ENCODE measurements around the gene DUSP28. TPM values are rescaled to one million over a fixed set of nuclear protein-coding genes. Genes with fewer than 3 reads are reported as not detected.
A peak's percentile ranks its signal among the peaks of the same experiment; 100 is the strongest.
"Not testable (repeated sequence)": the region's sequence is repeated elsewhere in the genome, so short reads cannot be mapped to it uniquely, and the experiment has no call there.

Gene DUSP28
- total and polyA plus RNA-seq, 9 donors = 2.7 to 9.9 (median 4.3) TPM

DNA sequence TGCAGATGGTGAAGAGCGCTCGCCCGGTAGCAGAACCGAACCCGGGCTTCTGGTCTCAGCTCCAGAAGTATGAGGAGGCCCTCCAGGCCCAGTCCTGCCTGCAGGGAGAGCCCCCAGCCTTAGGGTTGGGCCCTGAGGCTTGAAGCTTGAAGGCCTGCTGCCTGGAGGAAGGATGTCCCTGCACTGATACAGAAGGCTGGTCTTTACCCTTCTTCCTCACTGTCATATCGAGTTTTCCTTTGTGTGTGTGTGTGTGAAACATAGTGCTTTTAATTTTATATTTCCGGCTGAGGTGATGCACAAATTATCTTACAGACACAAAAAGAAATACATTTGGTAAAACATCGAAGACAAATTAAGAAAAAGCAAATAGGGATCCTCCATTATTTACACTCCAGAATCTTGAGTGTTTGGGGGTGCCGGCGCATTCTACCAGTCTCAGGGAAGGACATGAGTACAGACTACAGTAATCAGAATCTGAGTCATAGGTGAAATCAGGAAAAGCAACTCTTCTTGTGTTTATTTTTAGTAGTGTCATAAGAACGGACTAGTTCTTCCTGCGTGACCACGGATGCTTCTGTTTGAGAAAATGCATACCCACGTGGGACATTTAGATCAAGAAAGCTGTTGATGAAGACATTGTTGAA is 1.3 kb downstream of the DUSP28 start:
- no peak for TF ChIP-seq POLR2A (IDR thresholded peaks at IDR 0.05)
- TF ChIP-seq, protein P1, sequence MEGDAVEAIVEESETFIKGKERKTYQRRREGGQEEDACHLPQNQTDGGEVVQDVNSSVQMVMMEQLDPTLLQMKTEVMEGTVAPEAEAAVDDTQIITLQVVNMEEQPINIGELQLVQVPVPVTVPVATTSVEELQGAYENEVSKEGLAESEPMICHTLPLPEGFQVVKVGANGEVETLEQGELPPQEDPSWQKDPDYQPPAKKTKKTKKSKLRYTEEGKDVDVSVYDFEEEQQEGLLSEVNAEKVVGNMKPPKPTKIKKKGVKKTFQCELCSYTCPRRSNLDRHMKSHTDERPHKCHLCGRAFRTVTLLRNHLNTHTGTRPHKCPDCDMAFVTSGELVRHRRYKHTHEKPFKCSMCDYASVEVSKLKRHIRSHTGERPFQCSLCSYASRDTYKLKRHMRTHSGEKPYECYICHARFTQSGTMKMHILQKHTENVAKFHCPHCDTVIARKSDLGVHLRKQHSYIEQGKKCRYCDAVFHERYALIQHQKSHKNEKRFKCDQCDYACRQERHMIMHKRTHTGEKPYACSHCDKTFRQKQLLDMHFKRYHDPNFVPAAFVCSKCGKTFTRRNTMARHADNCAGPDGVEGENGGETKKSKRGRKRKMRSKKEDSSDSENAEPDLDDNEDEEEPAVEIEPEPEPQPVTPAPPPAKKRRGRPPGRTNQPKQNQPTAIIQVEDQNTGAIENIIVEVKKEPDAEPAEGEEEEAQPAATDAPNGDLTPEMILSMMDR (IDR thresholded peaks at IDR 0.05) = peak in 1 of 3 donors; percentile 8
- TF ChIP-seq EP300 (IDR thresholded peaks at IDR 0.05) = no peak
- DNase-seq = no peak
- intact Hi-C loops (cut with DNase I) = loop anchor here in 2 of 4 donors (5.0 to 10.0 kb wide), 3 partner anchors 124 to 1157 kb away; partner anchors contain the start of genes GPC1 (in 1 of the 2) and HDAC4 (in 1 of the 2)
- Histone ChIP-seq H3K27me3 (no peaks in the 10 kb centered on the region), H3K4me3 (peak overlapping the region; percentile 98), H3K4me1 (ENCODE audit: insufficient read depth) (peaks cover 25% of the 10 kb centered on the region), H3K27ac (peak overlapping the region in 1 of 2 donors; percentile 44), H3K36me3 (no peaks in the 10 kb centered on the region), H3K9me3 (no peaks in the 10 kb centered on the region)
- 27 to 33% (median 30%) methylated on average over 14 of the region's 14 CpGs for WGBS, 3 donors

DNA sequence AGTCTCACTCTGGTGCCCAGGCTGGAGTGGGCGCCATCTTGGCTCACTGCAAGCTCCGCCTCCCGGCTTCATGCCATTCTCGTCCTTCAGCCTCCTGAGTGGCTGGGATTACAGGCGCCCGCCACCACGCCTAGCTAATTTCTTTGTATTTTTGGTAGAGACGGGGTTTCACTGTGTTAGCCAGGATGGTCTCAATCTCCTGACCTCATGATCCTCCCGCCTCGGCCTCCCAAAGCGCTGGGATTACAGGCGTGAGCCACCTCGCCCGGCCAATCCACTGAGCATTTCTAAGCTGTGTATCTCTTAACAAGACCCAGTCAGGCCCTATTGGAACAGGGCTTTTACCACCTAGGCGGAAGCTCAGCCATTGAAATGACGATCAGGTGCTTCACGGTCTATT is 3.1 kb downstream of the DUSP28 start:
- not testable (repeated sequence) for H3K27me3 ChIP-seq, H3K4me3 ChIP-seq, H3K27ac ChIP-seq, H3K9me3 ChIP-seq, H3K36me3 ChIP-seq
- peaks cover 19% of the 10 kb centered on the region for H3K4me1 ChIP-seq (ENCODE audit: insufficient read depth)
- intact Hi-C loops (cut with DNase I) = loop anchor here in 2 of 4 donors (5.0 to 10.0 kb wide), 3 partner anchors 126 to 1158 kb away; partner anchors contain the start of genes GPC1 (in 1 of the 2) and HDAC4 (in 1 of the 2)
- WGBS, 3 donors = 92 to 95% (median 95%) methylated on average over 17 of the region's 17 CpGs
- DNase-seq = peak in 3 of 5 donors; percentile 27 to 40 (median 29)

DNA sequence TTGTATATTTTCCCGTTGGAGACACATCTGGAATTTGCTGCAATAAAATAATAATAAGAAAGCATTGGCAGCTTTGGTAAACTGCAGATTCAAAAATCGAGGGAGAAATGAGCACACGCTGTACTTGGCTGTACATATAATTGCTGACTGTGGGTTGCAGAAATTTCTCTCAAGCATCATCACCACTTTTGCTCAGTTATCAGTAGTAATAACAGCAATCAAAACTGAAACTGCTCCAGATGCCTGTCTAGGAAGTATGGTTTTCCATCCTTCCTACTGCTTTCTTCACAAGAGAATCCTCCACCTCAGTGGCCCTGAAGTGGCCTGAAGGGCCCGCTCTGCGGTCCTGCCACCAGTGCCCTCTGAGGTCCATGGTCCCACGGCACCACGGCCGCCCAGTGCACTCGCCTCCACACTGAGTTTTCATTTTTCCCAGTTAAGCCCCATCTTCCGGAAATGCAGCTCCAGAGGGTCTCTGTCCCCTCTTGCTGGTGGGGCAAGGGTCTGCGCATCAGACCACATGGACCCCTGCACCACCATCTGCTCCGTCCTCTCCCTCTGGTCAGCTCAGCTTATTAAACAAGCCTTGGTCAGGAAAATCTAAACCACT is 3.9 kb downstream of the DUSP28 start:
- Histone ChIP-seq H3K36me3 (no peaks in the 10 kb centered on the region), H3K27me3 (no peaks in the 10 kb centered on the region), H3K27ac (no peak overlapping the region), H3K4me3 (no peak overlapping the region), H3K4me1 (ENCODE audit: insufficient read depth) (peaks cover 16% of the 10 kb centered on the region), H3K9me3 (no peaks in the 10 kb centered on the region)
- no peak for TF ChIP-seq POLR2A (IDR thresholded peaks at IDR 0.05)
- TF ChIP-seq, protein P1 (IDR thresholded peaks at IDR 0.05) = no peak
- no peak for TF ChIP-seq EP300 (IDR thresholded peaks at IDR 0.05)
- 89 to 92% (median 91%) methylated on average over 12 of the region's 12 CpGs for WGBS, 3 donors
- intact Hi-C loops (cut with DNase I) = loop anchor here in 2 of 4 donors (5.0 to 10.0 kb wide), 3 partner anchors 127 to 1159 kb away; partner anchors contain the start of genes GPC1 (in 1 of the 2) and HDAC4 (in 1 of the 2)
- DNase-seq = no peak

DNA sequence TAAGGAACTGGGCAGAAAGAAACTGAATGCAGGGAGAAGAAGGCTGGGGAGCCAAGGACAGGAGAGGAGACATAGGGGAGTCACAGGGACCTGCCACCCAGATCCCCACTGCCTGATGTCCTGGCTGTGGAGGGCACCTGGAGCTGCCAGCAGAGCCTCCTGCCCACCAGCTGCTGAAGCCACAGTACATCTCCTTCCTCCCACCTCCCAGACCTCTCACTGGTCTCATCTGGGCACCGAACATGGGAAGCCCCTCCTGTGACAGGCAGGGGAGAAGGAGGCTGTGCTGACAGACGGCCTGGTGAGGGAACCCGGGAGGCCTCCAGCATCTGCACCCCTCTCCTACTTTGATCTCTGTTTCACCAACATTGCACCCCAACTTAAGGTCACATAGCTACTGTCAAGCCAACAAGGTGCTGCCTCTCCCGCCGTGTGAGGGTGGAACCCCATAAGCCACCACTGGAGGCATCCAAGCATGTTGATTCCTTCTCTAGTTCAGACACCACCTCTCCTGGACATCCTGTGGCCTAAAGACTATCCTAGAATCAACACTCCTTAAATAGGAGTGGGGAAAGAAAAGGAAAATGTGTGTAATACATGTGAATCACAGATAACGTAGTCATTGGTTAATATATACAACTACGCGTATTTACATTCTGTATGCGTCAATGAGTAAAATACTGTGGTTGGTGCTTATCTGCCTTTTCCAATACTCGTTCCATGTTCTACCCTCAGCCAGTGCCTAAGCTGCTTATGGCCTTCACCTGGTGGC is 4.6 kb downstream of the DUSP28 start:
- Histone ChIP-seq H3K36me3 (no peaks in the 10 kb centered on the region), H3K4me3 (no peak overlapping the region), H3K27ac (no peak overlapping the region), H3K27me3 (no peaks in the 10 kb centered on the region), H3K4me1 (ENCODE audit: insufficient read depth) (peaks cover 19% of the 10 kb centered on the region), H3K9me3 (no peaks in the 10 kb centered on the region)
- intact Hi-C loops (cut with DNase I) = loop anchor here in 2 of 4 donors (5.0 to 10.0 kb wide), 3 partner anchors 127 to 1160 kb away; partner anchors contain the start of genes GPC1 (in 1 of the 2) and HDAC4 (in 1 of the 2)
- peak in 2 of 5 donors; percentile 22 to 25 for DNase-seq
- TF ChIP-seq, protein P1 (IDR thresholded peaks at IDR 0.05) = no peak
- TF ChIP-seq EP300 (IDR thresholded peaks at IDR 0.05) = no peak
- TF ChIP-seq POLR2A (IDR thresholded peaks at IDR 0.05) = no peak
- WGBS, 3 donors = 84 to 91% (median 86%) methylated on average over 10 of the region's 10 CpGs

Data from ovary (tissue), 9 donors.